GM10847 (cell line): ENCODE measurements around the gene OR2G2.

Source experiments
- POLR2A ChIP-seq: IDR thresholded peaks from 2 replicates; pipeline ENCODE4 v1.6.1; 2011; ENCODE audit not compliant: insufficient read length; ENCODE audit errors: extremely low read depth

The OR2G2 gene

GRCh38 chr1:247588060-247588459, at the start of gene OR2G2:
Gene OR2G2, plus strand, starts transcription at chr1:247588360. Its CDS starts 0 bp downstream, at chr1:247588360.
- no peak for TF ChIP-seq POLR2A

- no peak for TF ChIP-seq POLR2A
These were observed 49.6 kb upstream of the OR2G2 start for GRCh38 chr1:247538561-247538960.

GRCh38 chr1:247539215-247539614, 48.9 kb upstream of the OR2G2 start:
- no peak for TF ChIP-seq POLR2A

- no peak for TF ChIP-seq POLR2A
These were observed 47.6 kb upstream of the OR2G2 start for GRCh38 chr1:247540581-247540980.

GRCh38 chr1:247542811-247543210, 45.3 kb upstream of the OR2G2 start:
- no peak for TF ChIP-seq POLR2A

GRCh38 chr1:247548092-247548491, 40.1 kb upstream of the OR2G2 start:
- no peak for TF ChIP-seq POLR2A

GRCh38 chr1:247548769-247549182, 39.4 kb upstream of the OR2G2 start, which contains the start of gene GCSAML:
Gene GCSAML, plus strand, starts transcription at chr1:247549134. Its CDS starts 58 bp downstream, at chr1:247549192.
- TF ChIP-seq POLR2A: no peak

- TF ChIP-seq POLR2A: no peak
These were observed 36.4 kb upstream of the OR2G2 start for GRCh38 chr1:247551721-247552120.

- no peak for TF ChIP-seq POLR2A
These were observed 35.9 kb upstream of the OR2G2 start for GRCh38 chr1:247552231-247552630.

- TF ChIP-seq POLR2A: no peak
These were observed 30.1 kb upstream of the OR2G2 start for GRCh38 chr1:247557926-247558674.

- no peak for TF ChIP-seq POLR2A
These were observed 26.4 kb upstream of the OR2G2 start for GRCh38 chr1:247561711-247562110.

GRCh38 chr1:247562198-247562597, 26.0 kb upstream of the OR2G2 start:
- no peak for TF ChIP-seq POLR2A

GRCh38 chr1:247574236-247574635, 13.9 kb upstream of the OR2G2 start:
- TF ChIP-seq POLR2A: no peak

GRCh38 chr1:247574664-247575063, 13.5 kb upstream of the OR2G2 start:
- no peak for TF ChIP-seq POLR2A

- no peak for TF ChIP-seq POLR2A
These were observed 11.6 kb upstream of the OR2G2 start for GRCh38 chr1:247576514-247576913.

- no peak for TF ChIP-seq POLR2A
These were observed 9.2 kb upstream of the OR2G2 start for GRCh38 chr1:247578946-247579460.

- no peak for TF ChIP-seq POLR2A
These were observed 17.1 kb downstream of the OR2G2 start, which contains the start of gene OR2G3 for GRCh38 chr1:247605286-247605685. Gene OR2G3, plus strand, starts transcription at chr1:247605586. Its CDS starts 0 bp downstream, at chr1:247605586.
